Activated CD4-positive, alpha-beta T cell treated with anti-CD3 and anti-CD28 coated beads for 1 hour (primary cell): Measurements from ENCODE around the gene GLB1L3.

Source experiments
- DNase-seq: peaks from one replicate; pipeline ENCODE4 v3.0.0-alpha.2; 2020

Gene GLB1L3

GRCh38 chr11:134346101-134346975 is 70.2 kb downstream of the GLB1L3 start:
- DNase-seq, result no peak

- DNase-seq, result no peak
These were observed 70.8 kb downstream of the GLB1L3 start for GRCh38 chr11:134346976-134347350.

- DNase-seq, result no peak
These were observed 71.3 kb downstream of the GLB1L3 start for GRCh38 chr11:134347441-134347840.

- no peak for DNase-seq
These were observed 73.1 kb downstream of the GLB1L3 start for GRCh38 chr11:134349109-134349801.

- no peak for DNase-seq
These were observed 73.7 kb downstream of the GLB1L3 start for GRCh38 chr11:134349802-134350355.

GRCh38 chr11:134350381-134350780 is 74.2 kb downstream of the GLB1L3 start:
- DNase-seq, result no peak

- DNase-seq, result no peak
These were observed 75.9 kb downstream of the GLB1L3 start for GRCh38 chr11:134352111-134352510.

GRCh38 chr11:134355136-134355535 is 79.0 kb downstream of the GLB1L3 start:
- no peak for DNase-seq

- no peak for DNase-seq
These were observed 79.5 kb downstream of the GLB1L3 start for GRCh38 chr11:134355656-134356055.

GRCh38 chr11:134356656-134357544 is 80.7 kb downstream of the GLB1L3 start:
- no peak for DNase-seq

GRCh38 chr11:134357545-134357839 is 81.3 kb downstream of the GLB1L3 start:
- no peak for DNase-seq

- no peak for DNase-seq
These were observed 82.1 kb downstream of the GLB1L3 start for GRCh38 chr11:134358165-134358855.

- DNase-seq, result no peak
These were observed 82.8 kb downstream of the GLB1L3 start for GRCh38 chr11:134358856-134359490.

GRCh38 chr11:134359646-134360045 is 83.5 kb downstream of the GLB1L3 start:
- DNase-seq, result no peak

GRCh38 chr11:134360050-134360835 is 84.1 kb downstream of the GLB1L3 start:
- DNase-seq, result peak; percentile 50

GRCh38 chr11:134361661-134362060 is 85.5 kb downstream of the GLB1L3 start:
- DNase-seq, result no peak

GRCh38 chr11:134362192-134362901 is 86.2 kb downstream of the GLB1L3 start:
- no peak for DNase-seq

- no peak for DNase-seq
These were observed 87.0 kb downstream of the GLB1L3 start for GRCh38 chr11:134363161-134363560.

GRCh38 chr11:134363592-134363991 is 87.4 kb downstream of the GLB1L3 start:
- no peak for DNase-seq

GRCh38 chr11:134364261-134364660 is 88.1 kb downstream of the GLB1L3 start:
- no peak for DNase-seq
